Loucy (cell line): Measurements from ENCODE around the gene SLC22A4.

Experiments
- H2AFZ ChIP-seq: fragments of 200-600 bp; sonication (generic); 2 replicates; pipeline ENCODE4 v1.6.0; 2016; ENCODE audit warnings: antibody characterized with exemption, mild to moderate bottlenecking, low read length, moderate library complexity
- H3F3A ChIP-seq: fragments of 200-600 bp; 2 replicates; pipeline ENCODE4 v1.6.0; 2016; ENCODE audit warnings: antibody characterized with exemption, low read depth, mild to moderate bottlenecking
- H3K27me3 ChIP-seq: fragments of 200-600 bp; sonication (generic); 2 replicates; pipeline ENCODE4 v1.6.1; 2014; ENCODE audit warnings: low read length, mild to moderate bottlenecking; ENCODE audit not compliant: insufficient read depth, poor library complexity, severe bottlenecking
- H3K36me3 ChIP-seq: fragments of 200-600 bp; sonication (generic); 2 replicates; pipeline ENCODE4 v1.6.1; 2016; ENCODE audit warnings: low read length; ENCODE audit not compliant: insufficient read depth
- H3K4me1 ChIP-seq: fragments of 200-600 bp; sonication (generic); 2 replicates; pipeline ENCODE4 v1.5.1; 2014; ENCODE audit warnings: low read length, mild to moderate bottlenecking; ENCODE audit not compliant: insufficient read depth, poor library complexity, severe bottlenecking
- H3K4me2 ChIP-seq: fragments of 200-600 bp; sonication (generic); 2 replicates; pipeline ENCODE4 v1.6.0; 2014; ENCODE audit warnings: antibody characterized with exemption, low read length, low read depth, mild to moderate bottlenecking; ENCODE audit not compliant: poor library complexity, severe bottlenecking
- H3K4me3 ChIP-seq: fragments of 200-600 bp; sonication (generic); 2 replicates; pipeline ENCODE4 v1.5.1; 2014; ENCODE audit warnings: low read length, mild to moderate bottlenecking, mixed read lengths; ENCODE audit not compliant: poor library complexity, severe bottlenecking
- H3K79me2 ChIP-seq: fragments of 200-600 bp; sonication (generic); 2 replicates; pipeline ENCODE4 v1.6.1; 2014; ENCODE audit warnings: low read length; ENCODE audit not compliant: insufficient read depth
- H3K9ac ChIP-seq: fragments of 200-600 bp; sonication (generic); 2 replicates; pipeline ENCODE4 v1.6.0; 2014; ENCODE audit warnings: mild to moderate bottlenecking, low read depth, low read length, moderate library complexity; ENCODE audit not compliant: poor library complexity, severe bottlenecking
- H3K9me2 ChIP-seq: fragments of 200-600 bp; sonication (generic); replicated peaks from 2 replicates; pipeline ENCODE4 v1.6.1; 2016; ENCODE audit warnings: low read depth, low read length, mixed read lengths
- H3K9me3 ChIP-seq: fragments of 200-600 bp; sonication (generic); 2 replicates; pipeline ENCODE4 v1.6.1; 2014; ENCODE audit warnings: mild to moderate bottlenecking, antibody characterized with exemption, low read length, low read depth; ENCODE audit not compliant: insufficient read depth
- H4K20me1 ChIP-seq: fragments of 200-600 bp; sonication (generic); 2 replicates; pipeline ENCODE4 v1.6.0; 2014; ENCODE audit warnings: antibody characterized with exemption, low read length, mild to moderate bottlenecking; ENCODE audit not compliant: insufficient read depth, poor library complexity, severe bottlenecking
- EZH2phosphoT487 ChIP-seq: fragments of 200-600 bp; IDR thresholded peaks from 2 replicates; pipeline ENCODE4 v1.6.1; 2018; ENCODE audit warnings: antibody characterized with exemption, mild to moderate bottlenecking, moderate library complexity, borderline replicate concordance
- TF ChIP-seq, protein P1 (sequence below): fragments of 200-600 bp; sonication (generic); conservative IDR thresholded peaks from 2 replicates; pipeline ENCODE4 v1.5.1; 2014; ENCODE audit warnings: mild to moderate bottlenecking, antibody characterized with exemption, low read length

Gene SLC22A4

DNA sequence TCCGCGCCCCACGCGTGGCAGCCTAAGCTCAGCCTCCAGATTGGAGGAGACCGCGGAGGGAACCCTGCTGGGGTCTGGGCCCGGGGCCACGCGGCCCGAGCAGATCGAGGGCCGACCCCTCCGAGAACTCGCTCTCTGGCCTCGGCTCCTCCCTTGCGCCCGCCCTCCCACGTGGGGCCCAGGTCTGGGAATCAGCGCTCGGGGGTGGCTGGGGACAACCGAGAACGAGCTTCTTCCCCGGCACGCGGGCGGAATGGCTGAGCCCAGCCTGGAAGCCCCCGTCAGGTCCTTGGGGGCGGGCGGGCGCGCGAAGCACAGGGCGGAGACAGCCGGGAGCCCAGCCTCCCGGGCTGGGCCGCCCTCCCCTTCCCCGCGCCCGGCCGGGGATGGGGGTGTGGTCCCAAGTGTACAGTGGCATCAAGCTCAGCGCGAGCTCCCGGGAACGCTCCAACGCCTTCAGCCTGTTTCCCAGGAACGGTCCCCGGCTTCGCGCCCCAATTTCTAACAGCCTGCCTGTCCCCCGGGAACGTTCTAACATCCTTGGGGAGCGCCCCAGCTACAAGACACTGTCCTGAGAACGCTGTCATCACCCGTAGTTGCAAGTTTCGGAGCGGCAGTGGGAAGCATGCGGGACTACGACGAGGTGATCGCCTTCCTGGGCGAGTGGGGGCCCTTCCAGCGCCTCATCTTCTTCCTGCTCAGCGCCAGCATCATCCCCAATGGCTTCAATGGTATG, at the start of gene SLC22A4:
SLC22A4 (plus strand) TSS at position 403 of the 736 bp plus-strand sequence; CDS start at position 626, 223 bp downstream.
- Histone ChIP-seq H2AFZ (peak within 1 kb of the TSS; percentile 85), H4K20me1 (no peaks in the 10 kb centered on the region), H3K9ac (peak within 1 kb of the TSS; percentile 79), H3K79me2 (no peaks in the 10 kb centered on the region), H3K4me2 (peak within 1 kb of the TSS; percentile 76), H3K27me3 (no peaks in the 10 kb centered on the region), H3K9me2 (no peaks in the 10 kb centered on the region), H3K4me1 (peaks cover 16% of the 10 kb centered on the region), H3K4me3 (peak within 1 kb of the TSS; percentile 77), H3F3A (no peaks in the 10 kb centered on the region), H3K36me3 (no peaks in the 10 kb centered on the region), H3K9me3 (no peaks in the 10 kb centered on the region)
- no peak for TF ChIP-seq EZH2phosphoT487
- TF ChIP-seq, protein P1, sequence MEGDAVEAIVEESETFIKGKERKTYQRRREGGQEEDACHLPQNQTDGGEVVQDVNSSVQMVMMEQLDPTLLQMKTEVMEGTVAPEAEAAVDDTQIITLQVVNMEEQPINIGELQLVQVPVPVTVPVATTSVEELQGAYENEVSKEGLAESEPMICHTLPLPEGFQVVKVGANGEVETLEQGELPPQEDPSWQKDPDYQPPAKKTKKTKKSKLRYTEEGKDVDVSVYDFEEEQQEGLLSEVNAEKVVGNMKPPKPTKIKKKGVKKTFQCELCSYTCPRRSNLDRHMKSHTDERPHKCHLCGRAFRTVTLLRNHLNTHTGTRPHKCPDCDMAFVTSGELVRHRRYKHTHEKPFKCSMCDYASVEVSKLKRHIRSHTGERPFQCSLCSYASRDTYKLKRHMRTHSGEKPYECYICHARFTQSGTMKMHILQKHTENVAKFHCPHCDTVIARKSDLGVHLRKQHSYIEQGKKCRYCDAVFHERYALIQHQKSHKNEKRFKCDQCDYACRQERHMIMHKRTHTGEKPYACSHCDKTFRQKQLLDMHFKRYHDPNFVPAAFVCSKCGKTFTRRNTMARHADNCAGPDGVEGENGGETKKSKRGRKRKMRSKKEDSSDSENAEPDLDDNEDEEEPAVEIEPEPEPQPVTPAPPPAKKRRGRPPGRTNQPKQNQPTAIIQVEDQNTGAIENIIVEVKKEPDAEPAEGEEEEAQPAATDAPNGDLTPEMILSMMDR, result 0 out of 2 replicates have a peak, but pooled peaks have one; percentile 3

DNA sequence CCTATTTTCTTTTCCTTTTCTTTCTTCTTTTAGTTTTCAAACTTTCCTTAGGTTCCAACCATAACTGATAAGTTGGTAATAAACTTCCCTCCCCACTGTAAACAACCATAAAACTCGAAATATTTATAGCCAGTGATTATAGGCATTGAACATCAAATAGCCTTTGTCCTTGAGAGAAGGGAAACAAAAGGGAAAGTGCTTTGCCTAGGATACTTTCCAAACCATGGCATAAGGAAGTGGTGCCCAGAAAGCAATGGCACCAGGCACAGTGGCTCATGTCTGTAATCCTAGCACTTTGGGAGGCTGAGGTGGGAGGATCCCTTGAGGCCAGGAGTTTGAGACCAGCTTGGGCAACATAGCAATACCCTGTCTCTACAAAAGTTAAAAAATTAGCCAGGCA, 48.6 kb upstream of the SLC22A4 start:
- H3K36me3 ChIP-seq, result no peaks in the 10 kb centered on the region
- no peak overlapping the region for H3K9ac ChIP-seq
- H2AFZ ChIP-seq, result no peak overlapping the region
- no peak overlapping the region for H3K4me2 ChIP-seq
- H3K27me3 ChIP-seq, result no peaks in the 10 kb centered on the region
- H3K4me3 ChIP-seq, result no peak overlapping the region
- no peaks in the 10 kb centered on the region for H3K9me2 ChIP-seq
- no peaks in the 10 kb centered on the region for H3K9me3 ChIP-seq
- TF ChIP-seq, protein P1, result no peak
- TF ChIP-seq EZH2phosphoT487, result no peak
- H3F3A ChIP-seq, result no peaks in the 10 kb centered on the region
- H4K20me1 ChIP-seq, result no peaks in the 10 kb centered on the region
- H3K79me2 ChIP-seq, result no peaks in the 10 kb centered on the region
- no peaks in the 10 kb centered on the region for H3K4me1 ChIP-seq

DNA sequence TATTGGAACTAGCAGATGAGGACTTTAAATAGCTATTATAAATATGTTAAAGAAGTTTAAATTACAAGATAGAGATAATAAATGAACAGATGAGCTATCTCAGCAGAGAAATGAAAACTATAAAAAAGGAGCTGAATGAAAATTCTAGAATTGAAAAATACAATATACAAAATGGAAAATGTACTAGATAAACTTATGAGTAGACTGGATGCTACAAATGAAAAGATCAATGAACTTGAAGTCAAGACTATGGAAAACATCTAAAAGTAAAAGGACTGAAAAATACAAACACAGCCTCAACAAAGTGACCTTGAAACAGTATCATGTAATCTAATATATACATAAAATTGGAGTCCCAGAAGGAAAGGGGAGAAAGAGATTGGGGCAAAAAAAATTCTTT, 47.4 kb upstream of the SLC22A4 start:
- no peaks in the 10 kb centered on the region for H3F3A ChIP-seq
- no peaks in the 10 kb centered on the region for H3K36me3 ChIP-seq
- H3K4me1 ChIP-seq, result no peaks in the 10 kb centered on the region
- no peaks in the 10 kb centered on the region for H3K9me2 ChIP-seq
- H3K9ac ChIP-seq, result no peak overlapping the region
- no peaks in the 10 kb centered on the region for H3K27me3 ChIP-seq
- H4K20me1 ChIP-seq, result no peaks in the 10 kb centered on the region
- no peaks in the 10 kb centered on the region for H3K79me2 ChIP-seq
- no peak overlapping the region for H3K4me3 ChIP-seq
- H3K4me2 ChIP-seq, result no peak overlapping the region
- TF ChIP-seq, protein P1, result no peak
- TF ChIP-seq EZH2phosphoT487, result no peak
- H3K9me3 ChIP-seq, result no peaks in the 10 kb centered on the region
- no peak overlapping the region for H2AFZ ChIP-seq
